ENCODE measurements around the gene ITGB4. TPM values are rescaled to one million over a fixed set of nuclear protein-coding genes. Genes with fewer than 3 reads are reported as not detected.
"Not testable (repeated sequence)": the region's sequence is repeated elsewhere in the genome, so short reads cannot be mapped to it uniquely, and the experiment has no call there.

The ITGB4 gene
- total RNA-seq, 1 donor from 2014 or later: 5.7 TPM

DNA sequence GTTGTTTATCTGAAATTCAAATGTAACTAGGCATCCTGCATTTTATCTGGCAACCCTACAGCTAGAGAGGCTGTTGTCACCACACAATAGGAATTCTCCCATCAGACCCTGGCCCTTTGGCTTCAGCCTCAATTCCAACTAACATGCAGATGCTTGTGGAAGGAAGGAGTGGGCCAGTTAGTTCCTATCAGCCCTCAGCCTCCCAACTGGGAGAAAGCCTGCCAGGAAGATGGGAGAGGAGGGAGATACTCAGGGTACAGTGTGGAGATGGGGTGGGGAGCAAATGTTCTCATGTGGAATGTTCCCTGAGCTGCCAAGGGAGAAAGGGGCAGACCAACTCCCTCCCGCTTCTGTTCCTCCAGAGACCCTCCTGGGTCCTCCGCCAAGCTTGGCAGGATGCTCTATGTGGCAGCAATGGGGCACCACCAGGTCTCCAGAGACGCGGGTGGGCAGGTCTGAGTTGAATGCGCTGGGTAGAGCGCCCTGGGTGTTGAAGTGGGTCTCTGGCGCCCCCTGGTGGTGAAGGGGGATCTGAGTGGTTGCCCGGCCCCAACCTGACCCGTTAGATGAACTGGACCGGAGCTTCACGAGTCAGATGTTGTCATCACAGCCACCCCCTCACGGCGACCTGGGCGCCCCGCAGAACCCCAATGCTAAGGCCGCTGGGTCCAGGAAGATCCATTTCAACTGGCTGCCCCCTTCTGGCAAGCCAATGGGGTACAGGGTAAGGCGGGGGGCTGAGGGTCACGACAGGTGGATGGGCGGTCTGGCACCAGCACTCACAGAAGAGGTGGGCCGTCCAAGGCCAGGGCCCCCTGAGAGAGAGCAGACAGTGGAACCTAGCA is 28.5 kb downstream of the ITGB4 start:
- intact Hi-C loops (cut with DNase I): loop anchor here (2.0 kb wide), 1 partner anchor 71 kb away; no protein-coding TSS in a partner anchor
- DNase-seq (ENCODE audit: low spot score): peak; percentile 95

GRCh38 chr17:75750661-75751423 is 29.6 kb downstream of the ITGB4 start:
- no peak for DNase-seq (ENCODE audit: low spot score)

DNA sequence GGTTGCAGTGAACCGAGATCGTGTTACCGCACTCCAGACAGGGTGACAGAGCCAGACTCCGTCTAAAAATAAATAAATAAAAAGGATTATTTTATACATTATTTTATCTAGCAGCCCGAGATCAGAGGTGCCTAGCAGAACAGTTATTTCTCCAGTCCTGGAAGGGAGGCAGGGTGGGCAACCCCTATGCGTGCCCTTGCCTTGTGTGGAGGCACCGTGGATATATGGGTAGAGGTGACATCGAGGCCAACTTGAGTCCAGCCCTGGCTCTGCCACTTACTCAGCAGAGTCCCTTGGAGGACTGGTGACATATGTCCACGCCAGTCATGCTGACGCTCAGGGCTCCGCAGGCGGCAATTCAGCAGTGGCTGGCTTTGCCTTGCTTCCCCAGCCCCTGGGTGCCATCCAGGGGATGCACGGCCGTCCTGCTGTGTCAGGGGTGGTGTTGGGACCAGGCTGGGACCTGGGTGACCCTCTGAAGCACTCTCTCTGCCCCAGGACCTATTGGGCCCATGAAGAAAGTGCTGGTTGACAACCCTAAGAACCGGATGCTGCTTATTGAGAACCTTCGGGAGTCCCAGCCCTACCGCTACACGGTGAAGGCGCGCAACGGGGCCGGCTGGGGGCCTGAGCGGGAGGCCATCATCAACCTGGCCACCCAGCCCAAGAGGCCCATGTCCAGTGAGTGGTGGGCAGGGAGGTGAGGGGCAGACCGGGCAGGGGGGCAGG is 30.6 kb downstream of the ITGB4 start:
- intact Hi-C loops (cut with DNase I): no loop called here
- DNase-seq (ENCODE audit: low spot score): no peak

More at GRCh38 chr17:75750661-75751423, 29.6 kb downstream of the ITGB4 start:
- intact Hi-C loops (cut with DNase I): no loop called here

DNA sequence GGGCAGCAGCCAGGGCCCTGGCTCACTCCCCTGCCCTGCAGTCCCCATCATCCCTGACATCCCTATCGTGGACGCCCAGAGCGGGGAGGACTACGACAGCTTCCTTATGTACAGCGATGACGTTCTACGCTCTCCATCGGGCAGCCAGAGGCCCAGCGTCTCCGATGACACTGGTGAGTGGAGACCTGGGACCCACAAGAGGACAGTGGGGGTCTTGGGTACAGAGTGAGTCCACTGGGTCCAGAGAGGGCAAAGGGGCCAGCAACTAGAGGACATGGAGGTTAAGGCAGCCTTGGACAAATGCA is 31.1 kb downstream of the ITGB4 start:
- no peak for DNase-seq (ENCODE audit: low spot score)
- intact Hi-C loops (cut with DNase I): no loop called here

DNA sequence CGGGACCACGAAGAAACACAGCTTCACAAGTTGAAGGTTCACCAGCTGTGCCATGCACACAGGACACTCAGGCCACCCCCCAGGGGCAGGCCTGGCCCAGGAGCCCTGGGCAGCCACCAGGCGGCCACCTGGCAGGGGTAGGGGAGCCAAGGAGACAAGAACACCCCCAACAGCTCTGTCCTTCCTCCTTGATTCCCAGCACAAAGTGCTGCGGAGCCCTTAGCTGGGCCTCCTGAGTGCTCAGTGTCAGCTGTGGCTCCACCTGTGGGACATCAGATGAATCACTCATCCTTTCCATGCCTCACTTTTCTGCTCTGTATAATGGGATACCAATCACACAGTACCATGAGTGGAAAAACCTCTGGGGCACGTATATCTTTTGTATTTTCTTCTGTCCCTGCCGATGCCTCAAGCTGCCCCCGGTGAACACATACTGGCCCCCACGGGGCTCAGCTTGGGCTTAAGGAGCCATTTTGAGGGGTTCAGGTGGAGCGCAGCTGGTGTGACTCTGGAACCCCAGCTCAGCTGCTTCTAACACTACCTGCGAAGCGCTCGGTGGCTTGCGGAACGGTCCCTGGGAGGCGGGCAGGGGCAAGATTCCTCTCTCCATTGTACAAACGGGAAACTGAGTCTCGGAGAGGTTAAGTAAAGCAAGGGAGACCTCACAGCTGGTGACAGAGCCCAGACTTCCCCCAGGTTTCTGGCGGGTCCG is 31.7 kb downstream of the ITGB4 start:
- no peak for DNase-seq (ENCODE audit: low spot score)
- intact Hi-C loops (cut with DNase I): no loop called here

DNA sequence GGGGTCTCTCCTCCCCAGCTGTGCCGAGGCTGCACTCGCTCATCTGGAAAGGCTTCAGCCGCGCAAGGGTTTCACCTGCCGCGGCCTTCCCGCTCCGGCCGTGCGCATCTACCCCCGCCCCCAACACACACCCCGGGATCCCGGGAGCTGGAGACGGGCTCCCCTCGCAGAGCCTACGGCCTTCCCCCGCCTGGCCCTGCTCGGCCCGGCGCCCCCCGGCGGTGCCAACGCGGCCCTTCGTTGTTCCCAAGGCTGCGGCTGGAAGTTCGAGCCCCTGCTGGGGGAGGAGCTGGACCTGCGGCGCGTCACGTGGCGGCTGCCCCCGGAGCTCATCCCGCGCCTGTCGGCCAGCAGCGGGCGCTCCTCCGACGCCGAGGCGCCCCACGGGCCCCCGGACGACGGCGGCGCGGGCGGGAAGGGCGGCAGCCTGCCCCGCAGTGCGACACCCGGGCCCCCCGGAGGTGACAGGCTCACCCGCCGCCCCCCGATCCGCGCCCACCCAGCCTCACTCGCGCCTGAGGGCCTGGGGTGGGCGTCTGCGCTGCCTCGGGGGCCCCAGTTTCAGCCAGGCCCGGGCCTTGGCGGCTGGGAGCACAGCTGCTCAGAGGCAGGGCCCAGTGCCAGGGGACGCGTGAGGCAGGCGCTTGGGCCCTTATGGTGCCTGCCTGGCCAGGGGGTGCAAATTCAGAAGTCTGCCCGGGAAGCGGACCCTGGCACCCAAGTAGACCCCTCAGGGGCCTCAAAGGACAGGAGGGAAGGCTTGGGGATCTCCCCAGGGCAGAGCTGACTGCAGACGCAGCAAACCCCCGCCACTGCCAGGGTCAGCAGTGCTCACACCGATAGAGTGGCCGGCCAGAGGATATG is 32.5 kb downstream of the ITGB4 start:
- peak; percentile 85 for DNase-seq (ENCODE audit: low spot score)
- intact Hi-C loops (cut with DNase I): no loop called here

GRCh38 chr17:75754378-75755204 is 33.3 kb downstream of the ITGB4 start:
- intact Hi-C loops (cut with DNase I): no loop called here
- DNase-seq (ENCODE audit: low spot score): no peak

- intact Hi-C loops (cut with DNase I): no loop called here
- DNase-seq (ENCODE audit: low spot score): no peak
Observed at GRCh38 chr17:75755205-75755901, 34.1 kb downstream of the ITGB4 start.

DNA sequence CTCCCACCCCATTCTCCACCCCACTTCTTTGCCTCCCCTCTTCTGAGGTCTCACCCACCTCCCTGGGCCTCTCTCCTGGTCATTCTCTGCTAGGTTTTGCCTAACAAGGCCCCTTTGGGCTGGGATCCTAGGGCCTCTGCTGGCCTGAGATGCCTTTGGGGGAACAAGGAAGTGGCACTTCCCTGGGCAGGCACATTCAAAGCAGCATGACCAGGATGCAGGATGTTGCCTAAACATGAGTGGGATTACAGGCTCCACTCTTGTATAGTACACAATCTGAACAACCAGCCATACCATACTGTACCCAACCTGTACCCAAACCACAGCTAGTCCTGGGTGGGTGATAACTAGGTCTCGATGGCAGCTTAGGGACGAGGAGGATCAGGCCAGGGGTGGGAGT is 34.7 kb downstream of the ITGB4 start:
- no peak for DNase-seq (ENCODE audit: low spot score)
- intact Hi-C loops (cut with DNase I): no loop called here

DNA sequence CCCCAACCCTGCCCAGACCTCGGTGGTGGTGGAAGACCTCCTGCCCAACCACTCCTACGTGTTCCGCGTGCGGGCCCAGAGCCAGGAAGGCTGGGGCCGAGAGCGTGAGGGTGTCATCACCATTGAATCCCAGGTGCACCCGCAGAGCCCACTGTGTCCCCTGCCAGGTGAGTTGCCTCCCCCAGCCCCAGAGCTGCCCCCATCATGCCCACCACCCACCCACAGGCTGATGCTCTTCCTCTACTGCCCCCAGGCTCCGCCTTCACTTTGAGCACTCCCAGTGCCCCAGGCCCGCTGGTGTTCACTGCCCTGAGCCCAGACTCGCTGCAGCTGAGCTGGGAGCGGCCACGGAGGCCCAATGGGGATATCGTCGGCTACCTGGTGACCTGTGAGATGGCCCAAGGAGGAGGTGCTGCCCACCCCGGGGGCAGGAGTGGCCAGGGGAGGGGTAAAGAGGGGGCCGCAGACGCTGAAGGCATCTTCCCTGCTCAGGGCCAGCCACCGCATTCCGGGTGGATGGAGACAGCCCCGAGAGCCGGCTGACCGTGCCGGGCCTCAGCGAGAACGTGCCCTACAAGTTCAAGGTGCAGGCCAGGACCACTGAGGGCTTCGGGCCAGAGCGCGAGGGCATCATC is 35.3 kb downstream of the ITGB4 start:
- intact Hi-C loops (cut with DNase I): no loop called here
- no peak for DNase-seq (ENCODE audit: low spot score)

DNA sequence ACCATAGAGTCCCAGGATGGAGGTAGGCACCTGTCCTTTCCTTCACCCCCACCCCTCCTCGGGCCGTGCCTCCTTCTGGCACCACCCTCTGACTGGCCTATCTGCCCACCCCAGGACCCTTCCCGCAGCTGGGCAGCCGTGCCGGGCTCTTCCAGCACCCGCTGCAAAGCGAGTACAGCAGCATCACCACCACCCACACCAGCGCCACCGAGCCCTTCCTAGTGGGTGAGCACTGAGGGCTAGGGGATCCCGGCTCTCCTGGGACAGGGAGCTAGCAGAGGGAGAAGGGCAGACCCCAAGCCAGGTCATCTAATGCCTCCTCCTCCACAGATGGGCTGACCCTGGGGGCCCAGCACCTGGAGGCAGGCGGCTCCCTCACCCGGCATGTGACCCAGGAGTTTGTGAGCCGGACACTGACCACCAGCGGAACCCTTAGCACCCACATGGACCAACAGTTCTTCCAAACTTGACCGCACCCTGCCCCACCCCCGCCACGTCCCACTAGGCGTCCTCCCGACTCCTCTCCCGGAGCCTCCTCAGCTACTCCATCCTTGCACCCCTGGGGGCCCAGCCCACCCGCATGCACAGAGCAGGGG is 35.9 kb downstream of the ITGB4 start:
- intact Hi-C loops (cut with DNase I): no loop called here
- DNase-seq (ENCODE audit: low spot score): no peak

DNA sequence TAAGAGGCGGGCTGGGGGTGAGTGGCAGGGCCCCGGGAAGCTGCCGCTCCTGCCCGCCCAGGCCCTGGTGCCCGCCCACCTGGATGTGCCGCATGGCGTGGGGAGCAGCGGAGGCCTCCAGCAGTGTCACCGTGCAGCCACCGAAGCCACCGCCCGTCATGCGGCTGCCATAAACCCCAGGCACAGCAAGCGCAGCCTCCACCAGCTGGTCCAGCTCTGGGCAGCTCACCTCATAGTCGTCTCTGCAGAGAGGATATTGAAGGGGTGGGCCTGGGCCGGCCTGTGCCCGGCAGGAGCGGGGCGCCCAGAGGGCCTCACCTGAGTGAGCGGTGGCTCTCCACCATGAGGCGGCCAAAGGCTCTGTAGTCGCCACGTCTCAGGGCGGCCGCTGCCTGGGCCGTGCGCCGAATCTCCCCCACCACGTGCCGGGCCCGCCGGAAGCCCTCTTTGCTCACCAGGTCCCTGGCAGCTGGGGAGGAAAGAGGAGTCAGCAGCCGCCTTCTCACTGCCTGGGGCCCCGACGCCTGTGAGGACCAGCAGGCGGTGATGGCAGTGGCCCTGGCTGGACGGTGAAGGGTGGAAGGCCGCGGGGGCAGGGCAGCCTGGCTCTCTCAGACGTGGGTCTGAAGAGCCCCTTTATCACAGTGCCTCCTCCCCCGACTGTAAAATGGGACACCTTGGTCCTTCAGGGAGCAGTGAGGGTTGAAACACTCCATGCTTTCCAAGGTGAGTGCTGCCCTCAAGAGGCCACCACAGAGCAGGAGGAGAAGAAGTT is 37.1 kb downstream of the ITGB4 start:
- intact Hi-C loops (cut with DNase I): no loop called here
- no peak for DNase-seq (ENCODE audit: low spot score)

- intact Hi-C loops (cut with DNase I): no loop called here
- DNase-seq (ENCODE audit: low spot score): no peak
Observed at GRCh38 chr17:75759457-75759856, 38.2 kb downstream of the ITGB4 start.

DNA sequence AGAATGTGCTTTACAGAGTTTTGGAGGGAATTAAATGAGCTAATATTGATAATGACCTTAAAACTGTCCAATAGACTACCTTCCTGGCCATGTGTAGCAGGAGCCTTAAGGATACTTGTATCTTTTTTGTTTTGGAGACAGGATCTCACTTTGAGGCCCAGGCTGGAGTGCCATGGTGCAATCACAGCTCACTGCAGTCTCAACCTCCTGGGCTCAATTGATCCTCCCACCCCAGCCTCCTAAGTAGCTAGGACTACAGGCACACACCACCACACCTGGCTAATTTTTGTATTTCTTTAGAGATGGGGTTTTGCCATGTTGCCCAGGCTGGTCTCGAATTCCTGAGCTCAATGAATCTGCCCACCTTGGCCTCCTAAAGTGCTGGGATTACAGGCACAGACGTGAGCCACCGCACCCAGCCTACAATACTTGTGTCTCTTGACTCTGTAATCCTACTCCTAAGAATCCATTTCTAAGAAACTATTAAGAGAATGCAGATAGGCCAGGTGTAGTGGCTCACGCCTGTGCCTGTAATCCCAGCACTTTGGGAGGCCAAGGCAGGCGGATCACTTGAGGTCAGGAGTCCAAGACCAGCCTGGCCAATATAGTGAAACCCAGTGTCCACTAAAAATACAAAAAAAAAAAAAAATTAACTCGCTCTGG is 38.9 kb downstream of the ITGB4 start:
- intact Hi-C loops (cut with DNase I); DNase-seq (ENCODE audit: low spot score): not testable (repeated sequence)

DNA sequence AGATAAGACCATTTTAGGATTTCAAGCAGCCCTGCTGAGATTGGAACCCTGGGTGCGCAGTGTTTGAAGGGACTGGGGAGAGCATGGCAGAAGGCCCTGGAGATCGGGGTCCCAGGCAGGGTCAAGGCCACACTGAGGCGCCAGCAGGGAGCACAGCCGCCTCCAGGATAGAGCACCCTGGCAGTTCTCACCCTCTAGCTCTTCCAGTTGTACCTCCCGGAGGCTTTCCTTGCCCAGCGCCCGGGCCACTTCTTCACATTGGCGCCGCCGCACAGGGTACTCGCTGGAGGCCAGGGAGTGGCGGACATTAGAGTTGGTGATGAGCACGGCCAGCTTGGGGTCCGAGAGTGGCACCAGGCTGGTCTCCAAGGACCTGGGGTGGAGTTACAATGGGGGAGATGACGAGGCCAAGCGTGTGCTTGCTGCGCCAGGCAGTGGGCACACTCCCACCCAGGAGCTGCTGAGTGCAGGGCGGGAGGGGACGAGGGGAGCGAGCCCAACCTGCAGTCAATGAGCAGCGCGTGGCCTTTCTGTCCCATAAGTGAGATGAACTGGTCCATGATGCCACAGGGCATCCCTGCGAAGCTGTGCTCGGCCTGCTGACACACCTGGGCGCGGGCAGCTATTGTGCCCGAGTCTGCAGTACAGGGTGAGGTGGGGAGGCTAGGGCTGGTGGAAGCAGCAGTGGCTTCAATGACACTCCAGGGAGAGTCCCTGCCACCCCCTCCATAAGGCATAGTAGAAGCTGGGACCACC is 41.4 kb downstream of the ITGB4 start:
- DNase-seq (ENCODE audit: low spot score): no peak
- intact Hi-C loops (cut with DNase I): no loop called here
